Upper lobe of right lung (tissue), 1 donor: ENCODE measurements around the gene ICOSLG. TPM values are rescaled to one million over a fixed set of nuclear protein-coding genes. Genes with fewer than 3 reads are reported as not detected.
"Not testable (repeated sequence)": the region's sequence is repeated elsewhere in the genome, so short reads cannot be mapped to it uniquely, and the experiment has no call there.

Experiments
- ATAC-seq: fragments of 200-7000 bp; cut with Tn5 transposase; one replicate; pipeline ENCODE4 v1.9.1; 2020; ENCODE audit warnings: mild to moderate bottlenecking, moderate library complexity
- DNase-seq: peaks from one replicate; pipeline ENCODE4 v3.0.0-alpha.2; 2020
- H3K27ac ChIP-seq: fragments of 200-600 bp; one replicate; pipeline ENCODE4 v1.8.0; 2022
- H3K27me3 ChIP-seq: fragments of 200-600 bp; one replicate; pipeline ENCODE4 v1.8.0; 2022; ENCODE audit warnings: mild to moderate bottlenecking
- H3K36me3 ChIP-seq: fragments of 200-600 bp; one replicate; pipeline ENCODE4 v1.8.0; 2022
- H3K4me1 ChIP-seq: fragments of 200-600 bp; one replicate; pipeline ENCODE4 v1.8.0; 2022
- H3K4me3 ChIP-seq: fragments of 200-600 bp; one replicate; pipeline ENCODE4 v1.8.0; 2022; ENCODE audit warnings: mild to moderate bottlenecking
- H3K9me3 ChIP-seq: fragments of 200-600 bp; one replicate; pipeline ENCODE4 v1.8.0; 2022
- intact Hi-C: fragments of 100-400 bp; cut with DNase I; formaldehyde crosslinking; loops from one replicate; pipeline ENCODE4 v1.11.0; 2022
- total RNA-seq: library from RNA; stranded (reverse); fragmentation: NEBNext Ultra II Directional; extraction: Animal tissue kit (Norgen Biotek cat#: 25700); gene quantifications from one replicate; pipeline ENCODE4 v1.2.1, GENCODE V29; 2021
- donor health status: DM: no; HTN: yes; CAD: no; lungs with severe emphysema.

The ICOSLG gene
- total RNA-seq, 1 donor from 2014 or later = 11.3 TPM

GRCh38 chr21:44227614-44228013, 13.1 kb downstream of the ICOSLG start:
- H3K36me3 ChIP-seq, DNase-seq, H3K4me1 ChIP-seq, H3K9me3 ChIP-seq, H3K27me3 ChIP-seq, ATAC-seq, intact Hi-C loops, H3K27ac ChIP-seq, H3K4me3 ChIP-seq: not testable (repeated sequence)

GRCh38 chr21:44225605-44226004, 15.1 kb downstream of the ICOSLG start:
- H3K4me3 ChIP-seq, H3K4me1 ChIP-seq, DNase-seq, H3K36me3 ChIP-seq, intact Hi-C loops, H3K9me3 ChIP-seq, H3K27me3 ChIP-seq, H3K27ac ChIP-seq, ATAC-seq: not testable (repeated sequence)

DNA sequence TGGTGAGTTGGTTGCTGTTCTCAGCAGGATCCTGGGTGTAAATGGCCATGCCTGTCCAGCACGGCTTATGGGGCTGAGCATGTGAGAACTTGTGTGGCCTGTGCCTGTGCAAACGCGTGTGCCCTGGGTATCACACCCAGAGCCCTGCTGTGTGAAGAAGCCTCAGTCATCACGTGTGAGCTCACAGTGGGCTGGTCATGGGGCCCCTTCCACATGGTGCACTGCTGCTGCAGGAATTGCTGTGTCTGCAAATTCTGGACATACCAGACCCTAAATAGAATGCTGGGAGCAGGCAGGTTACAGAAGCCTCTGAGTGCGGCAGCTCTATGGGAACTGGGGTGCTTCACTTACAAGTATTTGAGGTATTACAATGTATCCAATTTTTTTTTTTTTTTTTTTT, 17.4 kb downstream of the ICOSLG start:
- peak; percentile 59 for ATAC-seq

DNA sequence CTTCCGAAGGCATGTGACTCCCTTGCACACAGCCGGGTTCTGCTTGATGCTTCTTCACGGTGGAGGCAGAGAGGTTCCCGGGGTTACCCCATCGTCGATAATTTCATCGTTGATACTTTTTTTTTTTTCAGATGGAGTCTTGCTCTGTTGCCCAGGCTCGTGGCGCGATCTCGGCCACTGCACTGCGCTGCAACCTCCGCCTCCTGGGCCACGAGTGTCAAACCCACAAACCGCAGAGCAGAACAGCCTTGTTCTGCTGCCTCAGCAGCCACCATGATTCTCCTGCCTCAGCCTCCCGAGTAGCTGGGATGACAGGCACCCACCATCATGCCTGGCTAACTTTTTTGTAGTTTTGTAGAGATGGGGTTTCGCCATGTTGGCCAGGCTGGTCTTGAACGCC, 20.1 kb downstream of the ICOSLG start:
- H3K36me3 ChIP-seq, H3K27ac ChIP-seq, H3K9me3 ChIP-seq, H3K4me3 ChIP-seq, H3K4me1 ChIP-seq, intact Hi-C loops, H3K27me3 ChIP-seq, DNase-seq: not testable (repeated sequence)
- ATAC-seq = peak; percentile 36

More for the DNA sequence above, 17.4 kb downstream of the ICOSLG start:
- H3K36me3 ChIP-seq, H3K4me1 ChIP-seq, H3K27me3 ChIP-seq, H3K4me3 ChIP-seq, H3K27ac ChIP-seq, H3K9me3 ChIP-seq, DNase-seq, intact Hi-C loops: not testable (repeated sequence)

GRCh38 chr21:44218461-44218860, 22.3 kb downstream of the ICOSLG start:
- H3K4me3 ChIP-seq, H3K4me1 ChIP-seq, H3K27me3 ChIP-seq, H3K27ac ChIP-seq, DNase-seq, H3K36me3 ChIP-seq, intact Hi-C loops, H3K9me3 ChIP-seq, ATAC-seq: not testable (repeated sequence)

- H3K4me1 ChIP-seq, ATAC-seq, H3K36me3 ChIP-seq, H3K27me3 ChIP-seq, H3K4me3 ChIP-seq, H3K27ac ChIP-seq, DNase-seq, H3K9me3 ChIP-seq, intact Hi-C loops: not testable (repeated sequence)
Measured at GRCh38 chr21:44211978-44212377, 28.8 kb downstream of the ICOSLG start.

- H3K27ac ChIP-seq, DNase-seq, H3K4me3 ChIP-seq, intact Hi-C loops, H3K36me3 ChIP-seq, H3K27me3 ChIP-seq, H3K9me3 ChIP-seq, ATAC-seq, H3K4me1 ChIP-seq: not testable (repeated sequence)
Measured at GRCh38 chr21:44211574-44211973, 29.2 kb downstream of the ICOSLG start.

DNA sequence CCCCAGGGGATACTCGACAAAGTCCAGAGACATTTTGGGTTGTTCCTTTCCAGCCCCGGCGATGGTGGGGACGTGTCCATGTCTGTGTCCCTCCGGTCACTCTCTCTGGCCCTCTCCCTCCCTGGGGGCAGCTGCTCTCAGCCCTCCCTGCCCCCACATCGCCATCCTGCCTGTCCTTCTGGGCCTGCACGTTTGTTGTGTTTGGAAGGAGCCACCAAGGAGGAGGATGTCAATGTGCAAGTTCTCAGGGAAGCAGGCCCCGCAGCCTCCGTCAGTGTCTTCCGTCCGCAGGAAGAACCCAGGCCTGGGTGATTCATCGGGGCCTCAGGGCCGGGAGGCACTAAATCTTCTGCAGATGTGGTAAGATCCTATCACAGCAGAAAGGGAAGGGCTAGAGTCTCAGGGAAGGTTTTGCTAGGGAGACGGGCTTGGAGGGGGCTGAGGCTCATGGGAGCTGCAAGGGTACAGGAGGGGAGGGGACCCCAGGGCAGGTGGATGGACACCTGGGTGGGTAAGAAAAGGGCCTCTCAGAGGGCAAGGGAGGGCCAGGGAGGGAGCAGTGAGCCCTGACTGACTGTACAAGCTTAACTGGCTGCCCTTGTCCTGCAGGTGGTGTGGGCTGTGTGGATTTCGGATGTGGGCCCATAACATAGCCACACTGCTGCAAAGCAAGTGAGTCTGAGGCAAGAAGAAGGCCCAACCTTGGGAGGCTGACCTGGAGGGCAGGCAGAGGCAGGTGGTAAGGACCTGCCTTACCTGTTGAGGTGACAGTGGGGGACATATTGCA, 32.7 kb downstream of the ICOSLG start:
- H3K36me3 ChIP-seq, H3K4me1 ChIP-seq, H3K27me3 ChIP-seq, DNase-seq, H3K4me3 ChIP-seq, H3K27ac ChIP-seq, intact Hi-C loops, H3K9me3 ChIP-seq: not testable (repeated sequence)
- ATAC-seq = peak; percentile 74

DNA sequence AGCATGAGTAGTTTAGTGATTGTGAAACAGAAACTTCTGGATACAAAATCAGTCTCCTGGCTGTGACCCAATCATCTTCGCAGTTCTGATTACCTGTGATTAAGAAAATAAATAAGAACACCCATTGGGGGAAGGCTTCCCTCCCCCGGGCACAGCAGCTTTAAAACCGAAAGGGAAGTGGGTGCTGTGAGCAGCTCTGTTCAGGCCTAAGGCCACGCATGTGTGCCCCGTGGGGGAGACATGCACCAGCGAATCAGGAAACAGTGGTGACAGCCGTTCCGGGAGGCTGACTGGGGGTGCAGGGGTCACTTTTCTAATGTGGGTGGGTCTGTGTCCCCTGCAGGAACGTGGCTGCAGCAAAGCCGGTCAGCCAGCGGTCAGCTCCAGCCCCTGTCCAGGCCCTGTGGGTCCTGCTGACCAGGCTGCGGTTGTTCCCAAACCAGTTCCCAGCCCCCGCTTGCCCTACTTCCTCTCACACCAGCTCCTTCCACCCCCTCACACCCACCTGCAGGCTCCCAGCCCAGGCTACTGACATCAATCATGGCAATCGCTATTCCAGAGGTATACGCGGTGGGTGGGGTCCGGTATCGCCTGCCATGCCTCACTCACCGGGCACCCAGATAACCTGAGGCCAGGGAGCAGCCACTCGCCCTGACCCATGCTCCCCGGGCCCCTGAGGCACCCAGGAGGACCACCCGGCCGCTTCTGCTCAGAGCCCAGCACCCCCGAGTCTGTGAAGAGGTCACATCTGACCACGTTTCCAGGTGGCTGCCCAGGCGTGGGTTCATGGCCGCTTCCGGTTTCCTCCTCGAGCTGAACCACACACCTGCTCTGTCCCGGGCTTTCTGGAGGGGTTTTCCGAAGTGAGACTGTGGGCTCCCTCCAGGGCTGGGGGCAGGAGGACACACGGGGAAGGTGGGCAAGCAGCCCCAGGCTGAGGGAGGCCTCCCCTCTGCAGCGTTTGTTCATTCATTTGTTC, 33.8 kb downstream of the ICOSLG start:
- H3K36me3 ChIP-seq, H3K4me3 ChIP-seq, H3K9me3 ChIP-seq, DNase-seq, H3K27ac ChIP-seq, H3K4me1 ChIP-seq, H3K27me3 ChIP-seq, intact Hi-C loops: not testable (repeated sequence)
- peak; percentile 72 for ATAC-seq

GRCh38 chr21:44206187-44206586, 34.6 kb downstream of the ICOSLG start:
- H3K9me3 ChIP-seq, H3K27ac ChIP-seq, H3K4me1 ChIP-seq, DNase-seq, intact Hi-C loops, H3K36me3 ChIP-seq, H3K27me3 ChIP-seq, H3K4me3 ChIP-seq: not testable (repeated sequence)
- ATAC-seq = peak; percentile 6

GRCh38 chr21:44202590-44203299, 38.0 kb downstream of the ICOSLG start:
- H3K36me3 ChIP-seq, H3K4me3 ChIP-seq, H3K27ac ChIP-seq, H3K4me1 ChIP-seq, H3K9me3 ChIP-seq, intact Hi-C loops, DNase-seq, H3K27me3 ChIP-seq: not testable (repeated sequence)
- peak; percentile 48 for ATAC-seq

DNA sequence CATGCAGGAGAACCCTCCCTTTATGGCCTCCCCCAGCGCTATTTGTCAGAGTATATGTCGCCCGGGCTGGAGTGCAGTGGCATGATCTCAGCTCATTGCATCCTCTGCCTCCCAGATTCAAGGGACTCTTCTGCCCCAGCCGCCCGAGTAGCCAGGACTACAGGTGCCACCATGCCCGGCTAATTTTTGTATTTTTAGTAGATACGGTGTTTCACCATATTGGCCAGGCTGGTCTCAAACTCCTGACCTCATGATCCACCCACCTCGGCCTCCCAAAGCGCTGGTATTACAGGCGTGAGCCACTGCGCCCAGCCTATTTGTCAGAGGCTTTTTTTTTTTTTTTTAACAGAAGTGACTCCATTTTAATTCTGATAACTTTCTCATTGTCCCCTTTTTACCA, 40.7 kb downstream of the ICOSLG start:
- H3K9me3 ChIP-seq, H3K27me3 ChIP-seq, H3K36me3 ChIP-seq, H3K4me3 ChIP-seq, H3K4me1 ChIP-seq, H3K27ac ChIP-seq, intact Hi-C loops, DNase-seq, ATAC-seq: not testable (repeated sequence)
